ENCODE measurements around the gene PSMB5.

The PSMB5 gene

GRCh38 chr14:23047751-23048693 lies 13.3 kb upstream of the PSMB5 start:
- Histone ChIP-seq H3K36me3 (ENCODE audit: insufficient read depth, low read depth, low read length) (peaks cover 18% of the 10 kb centered on the region), H3K9me3 (ENCODE audit: insufficient read depth, low read depth, low read length) (no peaks in the 10 kb centered on the region), H3K27ac (ENCODE audit: low read length) (no peak overlapping the region), H3K9ac (ENCODE audit: low read depth, low read length) (no peak overlapping the region), H3K27me3 (ENCODE audit: insufficient read depth, low read length) (no peaks in the 10 kb centered on the region), H3K4me3 (ENCODE audit: low read length) (no peak overlapping the region), H3K4me1 (ENCODE audit: insufficient read depth, low read length) (no peaks in the 10 kb centered on the region)

- no peaks in the 10 kb centered on the region for H3K27me3 ChIP-seq (ENCODE audit: insufficient read depth, low read length)
- H3K27ac ChIP-seq (ENCODE audit: low read length): no peak overlapping the region
- H3K9ac ChIP-seq (ENCODE audit: low read depth, low read length): no peak overlapping the region; the same call in 1 of the 2 replicates
Observed at GRCh38 chr14:23047034-23047634, 12.4 kb upstream of the PSMB5 start.

GRCh38 chr14:23045419-23046357 lies 11.0 kb upstream of the PSMB5 start:
- H3K4me3 ChIP-seq (ENCODE audit: low read length): no peak overlapping the region
- no peaks in the 10 kb centered on the region for H3K9me3 ChIP-seq (ENCODE audit: insufficient read depth, low read depth, low read length)
- H3K27me3 ChIP-seq (ENCODE audit: insufficient read depth, low read length): no peaks in the 10 kb centered on the region
- H3K9ac ChIP-seq (ENCODE audit: low read depth, low read length): no peak overlapping the region
- H3K27ac ChIP-seq (ENCODE audit: low read length): no peak overlapping the region
- no peaks in the 10 kb centered on the region for H3K4me1 ChIP-seq (ENCODE audit: insufficient read depth, low read length)
- peaks cover 12% of the 10 kb centered on the region for H3K36me3 ChIP-seq (ENCODE audit: insufficient read depth, low read depth, low read length)

More at GRCh38 chr14:23047034-23047634, 12.4 kb upstream of the PSMB5 start:
- H3K9me3 ChIP-seq (ENCODE audit: insufficient read depth, low read depth, low read length): no peaks in the 10 kb centered on the region
- H3K36me3 ChIP-seq (ENCODE audit: insufficient read depth, low read depth, low read length): peaks cover 16% of the 10 kb centered on the region
- H3K4me3 ChIP-seq (ENCODE audit: low read length): no peak overlapping the region
- H3K4me1 ChIP-seq (ENCODE audit: insufficient read depth, low read length): no peaks in the 10 kb centered on the region

GRCh38 chr14:23044840-23045239 lies 10.1 kb upstream of the PSMB5 start:
- Histone ChIP-seq H3K4me1 (ENCODE audit: insufficient read depth, low read length) (no peaks in the 10 kb centered on the region), H3K9ac (ENCODE audit: low read depth, low read length) (no peak overlapping the region), H3K4me3 (ENCODE audit: low read length) (no peak overlapping the region), H3K36me3 (ENCODE audit: insufficient read depth, low read depth, low read length) (peaks cover 4% of the 10 kb centered on the region; the same call in 1 of the 2 replicates), H3K27ac (ENCODE audit: low read length) (no peak overlapping the region), H3K9me3 (ENCODE audit: insufficient read depth, low read depth, low read length) (no peaks in the 10 kb centered on the region), H3K27me3 (ENCODE audit: insufficient read depth, low read length) (no peaks in the 10 kb centered on the region)

- H3K9ac ChIP-seq (ENCODE audit: low read depth, low read length): no peak overlapping the region
- no peaks in the 10 kb centered on the region for H3K4me1 ChIP-seq (ENCODE audit: insufficient read depth, low read length)
- H3K27ac ChIP-seq (ENCODE audit: low read length): no peak overlapping the region
- H3K27me3 ChIP-seq (ENCODE audit: insufficient read depth, low read length): no peaks in the 10 kb centered on the region
- no peak overlapping the region for H3K4me3 ChIP-seq (ENCODE audit: low read length)
- H3K36me3 ChIP-seq (ENCODE audit: insufficient read depth, low read depth, low read length): no peaks in the 10 kb centered on the region; the same call in 1 of the 2 replicates
- H3K9me3 ChIP-seq (ENCODE audit: insufficient read depth, low read depth, low read length): no peaks in the 10 kb centered on the region
Observed at GRCh38 chr14:23043754-23044153, 9.1 kb upstream of the PSMB5 start.

GRCh38 chr14:23043145-23043544 lies 8.4 kb upstream of the PSMB5 start:
- Histone ChIP-seq H3K27me3 (ENCODE audit: insufficient read depth, low read length) (no peaks in the 10 kb centered on the region), H3K36me3 (ENCODE audit: insufficient read depth, low read depth, low read length) (no peaks in the 10 kb centered on the region), H3K27ac (ENCODE audit: low read length) (no peak overlapping the region), H3K4me3 (ENCODE audit: low read length) (no peak overlapping the region), H3K9me3 (ENCODE audit: insufficient read depth, low read depth, low read length) (no peaks in the 10 kb centered on the region), H3K9ac (ENCODE audit: low read depth, low read length) (no peak overlapping the region), H3K4me1 (ENCODE audit: insufficient read depth, low read length) (no peaks in the 10 kb centered on the region)

- H3K4me3 ChIP-seq (ENCODE audit: low read length): no peak within 1 kb of the TSS
- H3K9me3 ChIP-seq (ENCODE audit: insufficient read depth, low read depth, low read length): no peaks in the 10 kb centered on the region
- H3K4me1 ChIP-seq (ENCODE audit: insufficient read depth, low read length): no peaks in the 10 kb centered on the region
- H3K27me3 ChIP-seq (ENCODE audit: insufficient read depth, low read length): no peaks in the 10 kb centered on the region
- H3K9ac ChIP-seq (ENCODE audit: low read depth, low read length): no peak within 1 kb of the TSS
- no peaks in the 10 kb centered on the region for H3K36me3 ChIP-seq (ENCODE audit: insufficient read depth, low read depth, low read length)
- H3K27ac ChIP-seq (ENCODE audit: low read length): no peak within 1 kb of the TSS
Observed at GRCh38 chr14:23042162-23042965, 7.7 kb upstream of the PSMB5 start, which contains the start of gene PSMB11. Gene PSMB11 (plus strand): TSS chr14:23042212. CDS start chr14:23042226, 14 bp downstream.

GRCh38 chr14:23041729-23042128 lies 7.0 kb upstream of the PSMB5 start:
- Histone ChIP-seq H3K36me3 (ENCODE audit: insufficient read depth, low read depth, low read length) (no peaks in the 10 kb centered on the region), H3K4me3 (ENCODE audit: low read length) (no peak overlapping the region), H3K9me3 (ENCODE audit: insufficient read depth, low read depth, low read length) (no peaks in the 10 kb centered on the region), H3K9ac (ENCODE audit: low read depth, low read length) (no peak overlapping the region), H3K27ac (ENCODE audit: low read length) (no peak overlapping the region), H3K27me3 (ENCODE audit: insufficient read depth, low read length) (no peaks in the 10 kb centered on the region), H3K4me1 (ENCODE audit: insufficient read depth, low read length) (no peaks in the 10 kb centered on the region)

GRCh38 chr14:23040100-23040499 lies 5.4 kb upstream of the PSMB5 start:
- Histone ChIP-seq H3K4me1 (ENCODE audit: insufficient read depth, low read length) (peaks cover 5% of the 10 kb centered on the region; the same call in 1 of the 2 replicates), H3K9me3 (ENCODE audit: insufficient read depth, low read depth, low read length) (no peaks in the 10 kb centered on the region), H3K9ac (ENCODE audit: low read depth, low read length) (no peak overlapping the region)

GRCh38 chr14:23035303-23036144 lies 824 bp upstream of the PSMB5 start:
- H3K9ac ChIP-seq (ENCODE audit: low read depth, low read length): peak overlapping the region; percentile 99; the same call in 1 of the 2 replicates
- no peaks in the 10 kb centered on the region for H3K9me3 ChIP-seq (ENCODE audit: insufficient read depth, low read depth, low read length)
- H3K4me3 ChIP-seq (ENCODE audit: low read length): peak overlapping the region; percentile 80
- peak overlapping the region; percentile 95 for H3K27ac ChIP-seq (ENCODE audit: low read length)
- no peaks in the 10 kb centered on the region for H3K27me3 ChIP-seq (ENCODE audit: insufficient read depth, low read length)
- H3K4me1 ChIP-seq (ENCODE audit: insufficient read depth, low read length): peaks cover 5% of the 10 kb centered on the region; the same call in 1 of the 2 replicates
- peaks cover 32% of the 10 kb centered on the region for H3K36me3 ChIP-seq (ENCODE audit: insufficient read depth, low read depth, low read length)

More at GRCh38 chr14:23040100-23040499, 5.4 kb upstream of the PSMB5 start:
- Histone ChIP-seq H3K27ac (ENCODE audit: low read length) (no peak overlapping the region), H3K4me3 (ENCODE audit: low read length) (no peak overlapping the region), H3K36me3 (ENCODE audit: insufficient read depth, low read depth, low read length) (no peaks in the 10 kb centered on the region), H3K27me3 (ENCODE audit: insufficient read depth, low read length) (no peaks in the 10 kb centered on the region)

Measured in iPS-20b (cell line).